HG03060 (cell line): ENCODE results near the gene THSD7B.
"Not testable (repeated sequence)": the region's sequence is repeated elsewhere in the genome, so short reads cannot be mapped to it uniquely, and the experiment has no call there.

Source experiments
- ATAC-seq: cut with Tn5 transposase; IDR thresholded peaks from one replicate; pipeline ENCODE4 v1.9.1; 2021; ENCODE audit warnings: low read depth, moderate number of reproducible peaks; ENCODE audit not compliant: unreplicated experiment

THSD7B gene

DNA sequence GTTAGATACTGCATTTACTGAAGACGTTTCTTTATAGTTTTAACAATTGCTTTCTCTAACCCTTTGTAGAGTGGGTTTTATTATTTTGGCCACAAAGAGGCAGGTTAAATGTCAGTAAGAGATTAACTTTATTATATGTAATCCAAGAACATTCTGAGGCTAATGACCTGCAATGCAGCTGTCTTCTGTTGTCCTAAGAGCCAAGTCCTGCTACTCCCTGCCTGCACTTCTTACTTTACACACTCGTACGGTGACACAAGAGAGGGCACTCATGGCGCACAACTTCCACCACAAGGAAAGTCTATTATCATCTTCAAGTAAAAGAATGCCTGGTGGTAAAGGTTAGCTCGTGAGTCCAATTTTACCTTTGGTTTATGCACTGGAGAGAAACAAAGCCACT lies 727.9 kb downstream of the THSD7B start:
- ATAC-seq: no peak

DNA sequence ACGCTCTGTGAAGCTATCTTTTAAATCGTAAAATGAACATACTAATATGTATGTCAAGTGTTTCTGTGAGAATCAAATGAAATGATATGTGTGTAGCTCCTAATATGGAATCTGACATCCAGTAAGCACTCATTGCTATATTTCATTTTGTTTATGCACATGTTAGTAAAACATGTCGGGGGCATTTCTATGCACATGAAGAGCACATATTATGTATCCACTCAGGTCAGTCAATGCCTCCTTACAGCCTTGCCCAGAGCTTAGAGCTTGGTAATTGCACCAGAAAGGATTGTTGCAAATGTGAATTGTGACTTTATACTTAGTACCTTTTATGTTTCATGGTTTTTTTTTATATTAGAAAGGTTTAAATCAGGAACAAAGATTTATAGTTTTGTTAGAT lies 735.3 kb downstream of the THSD7B start:
- no peak for ATAC-seq

DNA sequence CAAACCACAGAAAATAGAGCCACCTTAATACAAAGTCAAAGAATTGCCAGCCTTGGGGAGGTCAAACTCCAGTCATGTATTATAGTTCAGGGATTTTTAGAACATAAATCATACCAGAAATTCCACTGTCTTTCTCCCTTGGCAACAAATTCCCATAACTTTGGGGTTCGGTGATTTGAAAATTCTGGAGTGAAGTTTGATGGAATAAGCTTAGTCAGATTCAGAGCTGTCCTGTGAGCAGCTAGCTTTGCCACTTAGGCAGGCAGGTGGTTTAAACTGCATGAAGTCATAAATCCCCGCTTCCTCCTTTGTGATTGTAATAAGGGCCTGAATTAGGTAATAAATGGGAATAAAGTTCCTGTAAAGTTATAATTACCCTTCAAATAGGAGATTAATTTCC lies 741.9 kb downstream of the THSD7B start:
- ATAC-seq: no peak

DNA sequence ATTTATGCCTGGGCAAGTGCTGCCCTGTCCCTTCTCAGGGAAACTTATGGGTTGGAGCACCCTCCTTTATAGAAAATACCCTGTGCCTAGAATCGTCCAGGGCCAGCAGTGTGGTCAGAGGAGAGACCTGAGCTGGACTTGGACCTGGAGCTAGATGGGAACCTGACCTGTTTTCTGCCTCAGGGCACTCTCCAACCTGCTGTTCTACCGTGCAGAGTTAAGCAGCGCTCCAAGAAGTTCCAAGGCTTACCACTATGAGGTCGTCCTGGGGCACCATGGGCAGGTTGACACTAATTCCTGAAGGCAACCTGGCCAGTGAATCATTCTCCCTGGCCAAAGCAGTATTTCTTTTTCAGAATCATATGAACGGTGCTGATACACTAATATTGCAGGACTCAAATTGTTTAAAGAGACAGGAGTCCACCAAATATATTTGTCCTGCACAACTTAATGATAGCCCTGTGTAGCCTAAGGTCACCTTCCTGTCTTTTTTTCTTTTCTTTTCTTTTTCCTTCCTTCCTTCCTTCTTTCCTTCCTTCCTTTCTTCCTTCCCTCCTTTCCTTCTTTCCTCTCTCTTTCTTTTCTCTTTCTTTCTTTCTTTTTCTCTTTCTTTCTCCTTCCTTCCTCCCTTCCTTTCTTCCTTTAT lies 743.5 kb downstream of the THSD7B start:
- ATAC-seq: no peak

DNA sequence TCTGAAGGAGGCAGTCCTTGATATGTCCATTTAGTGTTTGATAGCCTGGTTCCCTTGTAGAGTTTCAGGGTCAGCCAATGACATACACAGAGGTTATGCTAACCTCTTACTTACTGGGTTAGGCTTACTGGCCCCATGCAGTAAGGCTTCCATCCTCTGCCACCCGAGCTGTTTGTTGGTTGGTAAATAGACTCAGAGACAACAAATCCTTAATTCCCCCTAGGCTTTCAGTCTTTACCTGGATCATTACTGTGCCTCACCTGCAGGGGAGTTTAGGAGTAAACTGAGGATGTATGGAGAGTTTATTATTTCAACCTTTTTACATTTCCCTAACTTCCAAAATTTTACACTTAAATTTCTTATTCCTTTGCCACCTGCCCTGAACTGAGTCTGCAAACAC lies 746.2 kb downstream of the THSD7B start:
- no peak for ATAC-seq

DNA sequence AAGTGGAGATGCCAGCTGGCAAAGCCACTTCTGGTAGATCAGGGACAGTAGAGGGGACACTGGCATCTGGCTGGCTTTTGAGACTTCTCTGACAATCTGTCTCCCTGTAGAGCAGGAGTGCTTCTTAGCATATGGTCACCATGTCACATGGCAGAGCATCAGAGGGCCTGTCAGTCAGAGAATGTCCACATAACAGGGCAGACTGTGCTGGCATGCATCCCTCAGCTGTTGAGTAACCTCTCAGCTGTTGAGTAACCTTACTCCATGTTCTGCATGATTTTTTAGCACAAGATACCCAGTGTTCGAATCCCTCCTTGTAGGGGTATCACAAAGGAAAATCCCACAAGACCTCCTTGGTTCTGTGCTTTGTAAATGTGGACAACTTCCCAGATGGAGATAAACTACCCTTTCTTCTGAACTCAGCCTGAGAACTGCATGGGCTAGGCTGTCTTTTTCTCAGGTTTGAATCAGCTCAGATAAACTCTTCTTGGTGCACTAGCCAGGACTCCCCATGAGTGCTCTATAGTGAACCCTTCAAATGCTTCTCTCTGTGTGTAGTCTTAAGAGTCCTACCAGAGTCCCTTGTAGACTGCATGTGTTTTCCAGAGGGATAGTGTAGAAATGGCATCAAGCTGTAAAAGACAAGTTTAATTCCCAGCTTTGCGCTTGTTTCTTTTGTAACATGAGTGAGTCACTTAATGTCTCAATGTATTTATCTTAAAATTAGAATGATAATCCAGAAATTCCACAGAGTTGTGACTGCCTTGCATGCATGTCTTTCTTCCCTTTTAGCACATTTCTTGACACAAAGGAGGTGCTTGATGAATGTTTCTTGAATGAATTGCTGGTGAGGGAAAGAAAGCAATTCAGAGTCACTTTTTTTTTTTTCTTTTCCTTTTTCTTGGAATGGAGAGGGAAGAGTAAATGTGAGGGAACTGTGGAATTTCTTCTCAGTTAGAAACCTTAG lies 756.6 kb downstream of the THSD7B start:
- no peak for ATAC-seq

DNA sequence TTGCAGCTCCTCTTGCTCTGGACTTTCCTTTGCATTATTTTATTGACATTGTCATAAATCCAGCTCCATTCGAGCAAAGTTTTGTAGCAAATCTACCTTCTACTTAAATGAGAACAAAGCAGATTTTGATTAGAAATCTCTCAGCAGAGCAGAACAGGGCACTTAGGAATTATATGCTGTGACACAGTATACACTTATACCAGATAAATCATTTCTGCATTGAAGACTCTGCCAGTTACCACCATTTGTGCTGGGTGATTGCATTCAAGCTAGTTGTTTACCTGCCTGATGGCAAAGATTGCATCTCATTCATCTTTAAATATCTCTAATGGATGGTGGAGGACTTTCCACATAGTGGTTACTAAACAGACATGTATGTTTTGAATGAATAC lies 757.3 kb downstream of the THSD7B start:
- no peak for ATAC-seq

DNA sequence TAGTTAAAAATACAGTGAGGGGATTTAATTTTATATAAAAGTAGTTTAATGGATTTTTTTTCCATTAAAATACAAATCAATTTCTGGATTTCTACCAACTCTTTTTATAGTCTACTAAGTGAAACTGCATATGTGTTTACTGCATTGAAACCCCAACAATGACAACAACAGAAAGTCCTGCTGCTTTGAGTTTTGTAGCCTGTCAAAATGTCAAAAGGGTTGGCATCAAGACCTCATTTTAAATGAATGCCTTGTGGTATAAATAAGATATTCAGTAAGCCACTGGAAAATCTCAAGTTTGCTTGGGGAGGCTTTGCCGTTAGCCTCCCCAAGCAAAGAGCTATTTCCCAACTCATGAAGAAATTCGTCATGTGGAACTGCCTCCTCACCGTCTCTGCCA lies 758.6 kb downstream of the THSD7B start:
- ATAC-seq: no peak

DNA sequence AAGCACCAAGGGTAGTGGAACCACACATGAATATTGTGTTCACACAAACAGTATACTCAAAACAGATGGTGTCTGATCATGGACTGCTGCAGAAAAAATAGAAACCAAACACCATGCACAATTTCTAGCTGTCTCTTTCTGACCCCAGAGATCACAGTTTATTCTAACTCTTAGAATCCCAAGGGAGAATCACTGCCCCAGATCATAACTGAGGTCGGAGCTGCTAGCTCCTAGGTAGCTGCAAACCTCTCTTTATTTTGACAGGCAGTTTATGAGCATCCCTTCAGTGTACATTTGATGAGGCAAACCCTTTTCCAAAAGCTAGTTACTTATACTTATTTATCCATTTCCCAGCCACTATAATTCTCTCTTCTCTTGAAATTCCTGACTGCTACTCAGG lies 759.8 kb downstream of the THSD7B start:
- no peak for ATAC-seq

DNA sequence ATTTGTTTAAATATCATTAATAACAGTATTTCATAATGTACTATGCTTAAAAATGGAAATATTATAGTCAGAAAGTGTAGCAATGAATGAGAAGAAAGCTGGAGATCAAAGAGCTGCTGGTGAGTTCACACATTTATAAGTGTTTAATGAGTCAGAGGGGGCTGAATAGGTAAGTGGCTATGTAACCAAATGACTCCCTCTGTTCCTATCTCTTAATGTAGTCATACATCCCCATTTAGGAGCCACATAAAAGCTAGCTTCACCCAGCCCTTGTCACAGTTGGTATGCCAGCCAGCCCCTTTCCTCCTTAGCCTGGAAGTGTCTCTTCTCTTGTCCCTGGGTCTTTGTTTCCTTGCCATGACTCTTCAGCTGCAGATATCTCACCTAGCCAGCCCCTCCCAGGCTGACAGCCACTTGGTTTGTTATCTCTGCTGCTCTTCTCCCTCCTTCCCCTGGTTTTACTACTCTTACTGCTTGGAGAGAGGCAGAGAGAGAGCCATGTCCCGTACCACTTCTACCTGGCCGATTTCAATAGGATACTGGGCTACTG lies 760.4 kb downstream of the THSD7B start:
- no peak for ATAC-seq

DNA sequence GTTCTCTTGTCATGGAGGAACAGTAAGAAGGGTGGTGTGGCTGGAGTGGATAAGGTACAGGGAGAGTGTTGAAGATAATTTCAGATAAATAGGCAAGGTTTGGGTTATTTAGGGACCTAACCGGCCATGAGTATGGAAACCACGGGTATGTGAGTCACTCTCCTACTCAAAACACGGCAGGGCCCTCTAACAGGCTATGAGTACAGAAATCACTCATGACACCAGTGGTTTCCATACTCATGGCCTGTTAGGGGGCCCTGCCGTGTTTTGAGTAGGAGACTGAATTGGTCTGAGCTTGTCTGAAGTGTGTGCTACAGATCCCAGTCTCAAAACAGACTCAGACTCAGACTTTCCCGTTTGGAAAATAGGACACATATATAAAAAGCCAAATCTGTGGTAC lies 770.6 kb downstream of the THSD7B start:
- ATAC-seq: no peak

DNA sequence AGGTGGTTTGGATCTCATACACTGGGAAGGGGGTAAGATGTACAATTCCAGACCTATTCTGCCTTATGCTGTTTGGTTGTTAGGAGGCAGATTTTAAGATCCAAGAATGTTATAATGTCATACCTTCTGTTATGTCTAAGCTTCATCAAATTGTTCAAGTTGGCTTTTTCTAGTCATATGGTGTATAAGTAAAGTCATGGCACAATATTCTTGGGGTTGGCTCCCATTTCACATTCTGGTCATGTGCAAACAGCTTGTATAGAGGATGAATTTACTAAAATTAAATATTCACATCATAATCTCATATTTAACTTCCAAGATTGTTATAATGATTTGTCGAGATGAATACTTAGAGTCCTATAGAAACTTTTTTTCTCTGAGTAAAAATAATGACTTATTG lies 774.0 kb downstream of the THSD7B start:
- no peak for ATAC-seq

DNA sequence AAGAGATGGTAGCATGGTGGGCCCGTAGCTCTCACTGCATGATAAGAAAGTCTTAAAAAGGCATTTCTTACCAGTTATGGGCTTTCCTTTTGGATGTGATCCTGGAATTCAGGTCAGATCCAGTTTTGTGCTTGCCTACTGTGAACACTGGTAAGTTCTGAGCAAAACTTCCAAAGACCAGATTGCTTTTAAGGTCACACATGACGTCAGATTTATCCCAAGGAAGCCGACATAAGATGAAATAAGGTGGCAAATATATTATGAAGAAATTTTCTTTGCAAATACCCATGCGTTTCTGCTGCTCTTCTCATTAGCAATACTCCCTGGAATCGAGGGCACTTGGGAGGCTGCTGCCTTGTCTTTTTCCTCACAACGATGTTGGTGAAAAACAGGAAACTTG lies 782.5 kb downstream of the THSD7B start:
- ATAC-seq: no peak

DNA sequence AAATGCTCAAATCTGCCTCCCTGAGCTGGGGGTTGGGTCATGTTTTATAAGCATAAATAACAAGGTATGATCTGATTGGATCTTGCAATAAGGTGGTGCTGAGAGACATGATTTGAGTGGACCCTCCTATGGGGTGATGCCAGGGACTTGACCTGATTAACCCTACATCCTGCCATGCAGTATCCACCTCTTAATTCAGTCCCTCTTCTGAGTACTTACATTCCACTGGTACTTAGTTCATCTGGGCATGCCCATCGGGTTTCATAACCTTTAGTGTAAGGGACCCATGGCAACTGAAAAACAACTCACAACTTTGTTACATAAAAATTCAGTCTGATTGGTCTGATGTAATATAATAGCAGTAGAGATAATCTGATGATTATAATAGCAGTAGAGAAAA lies 801.0 kb downstream of the THSD7B start:
- ATAC-seq: no peak

DNA sequence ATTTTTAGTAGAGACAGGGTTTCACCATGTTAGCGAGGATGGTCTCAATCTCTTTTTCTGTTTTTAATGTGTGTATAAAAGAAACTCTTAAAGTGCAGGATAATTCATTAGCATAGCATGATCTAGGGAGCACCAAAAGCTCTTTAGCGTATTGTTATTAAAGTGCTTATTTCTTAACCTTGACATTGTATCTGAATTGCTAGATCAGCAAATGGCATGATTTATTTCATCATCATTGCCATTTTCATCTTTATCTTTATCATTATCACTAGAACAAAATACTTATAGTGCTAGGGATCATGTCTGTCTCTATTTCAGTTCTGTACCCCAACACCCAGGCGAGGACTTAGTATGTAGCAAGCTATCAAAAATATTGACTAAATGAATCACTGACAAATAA lies 805.1 kb downstream of the THSD7B start:
- no peak for ATAC-seq

DNA sequence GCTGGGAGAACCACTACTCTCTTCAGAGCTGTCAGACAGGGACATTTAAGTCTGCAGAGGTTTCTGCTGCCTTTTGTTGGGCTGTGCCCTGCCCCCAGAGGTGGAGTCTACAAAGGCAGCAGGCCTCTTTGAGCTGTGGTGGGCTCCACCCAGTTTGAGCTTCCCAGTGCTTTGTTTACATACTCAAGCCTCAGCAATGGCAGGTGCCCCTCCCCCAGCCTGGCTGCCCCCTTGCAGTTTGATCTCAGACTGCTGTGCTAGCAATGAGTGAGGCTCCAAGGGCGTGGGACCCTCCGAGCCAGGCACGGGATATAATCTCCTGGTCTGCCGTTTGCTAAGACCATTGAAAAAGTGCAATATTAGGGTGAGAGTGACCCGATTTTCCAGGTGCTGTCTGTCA lies 822.5 kb downstream of the THSD7B start:
- ATAC-seq: not testable (repeated sequence)

DNA sequence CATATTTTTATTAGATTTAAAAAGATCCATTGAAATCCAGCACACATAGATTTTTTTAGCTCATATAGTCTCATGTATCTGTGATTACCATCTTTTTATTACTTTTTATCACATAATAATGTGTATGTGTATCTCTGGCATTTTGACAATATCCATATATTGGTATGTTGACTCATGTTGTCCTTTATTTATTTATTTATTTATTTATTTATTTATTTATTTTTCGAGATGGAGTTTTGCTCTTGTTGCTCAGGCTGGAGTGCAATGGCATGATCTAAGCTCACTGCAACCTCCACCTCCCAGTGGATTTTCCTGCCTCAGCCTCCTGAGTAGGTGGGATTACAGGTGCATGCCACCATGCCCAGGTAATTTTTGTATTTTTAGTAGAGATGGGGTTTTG lies 823.2 kb downstream of the THSD7B start:
- not testable (repeated sequence) for ATAC-seq

DNA sequence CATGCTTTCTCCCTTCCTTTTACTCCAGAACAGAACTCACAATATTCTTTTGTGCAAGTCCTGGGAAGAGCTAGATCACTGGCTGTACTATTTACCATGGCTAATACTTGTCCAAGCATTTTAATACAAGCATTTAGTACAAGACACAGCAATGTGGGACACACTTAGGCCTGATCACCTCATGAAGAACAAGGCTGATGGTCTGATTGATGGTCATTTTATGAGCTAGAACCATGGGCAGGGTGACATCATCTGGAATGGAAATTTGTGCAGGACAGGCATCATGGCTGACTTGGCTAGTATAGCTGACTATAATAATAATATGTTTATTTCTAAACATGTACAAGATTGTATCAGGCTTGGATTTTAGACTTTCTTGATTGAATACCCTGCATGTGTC lies 824.8 kb downstream of the THSD7B start:
- ATAC-seq: no peak

DNA sequence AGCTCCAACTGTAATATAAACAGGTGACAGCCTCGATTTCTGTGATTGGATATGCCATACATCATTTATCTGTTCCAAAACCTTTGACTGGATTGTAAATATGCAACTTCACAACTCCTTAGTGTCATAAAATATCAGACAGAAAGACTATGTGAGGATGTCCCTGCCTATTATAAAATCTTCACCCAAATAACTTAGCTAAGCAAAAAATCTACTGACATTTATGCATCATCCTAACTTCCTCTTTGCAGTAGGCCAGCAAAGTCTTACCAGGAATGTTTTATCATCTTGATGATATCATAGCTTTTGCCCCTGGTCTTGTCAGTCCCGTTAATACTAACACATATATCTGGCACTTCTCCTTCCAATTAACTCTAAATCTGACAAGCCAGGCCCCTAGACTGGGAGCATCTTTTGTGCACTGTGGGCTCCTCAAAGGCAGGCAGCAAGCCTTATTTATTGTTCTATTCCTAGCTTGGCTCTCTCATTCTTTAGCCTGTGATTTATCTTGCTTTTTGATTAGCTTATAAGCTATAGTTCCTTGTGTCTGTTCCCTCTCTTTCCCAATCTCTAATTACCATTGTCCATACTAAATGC lies 842.5 kb downstream of the THSD7B start:
- no peak for ATAC-seq

DNA sequence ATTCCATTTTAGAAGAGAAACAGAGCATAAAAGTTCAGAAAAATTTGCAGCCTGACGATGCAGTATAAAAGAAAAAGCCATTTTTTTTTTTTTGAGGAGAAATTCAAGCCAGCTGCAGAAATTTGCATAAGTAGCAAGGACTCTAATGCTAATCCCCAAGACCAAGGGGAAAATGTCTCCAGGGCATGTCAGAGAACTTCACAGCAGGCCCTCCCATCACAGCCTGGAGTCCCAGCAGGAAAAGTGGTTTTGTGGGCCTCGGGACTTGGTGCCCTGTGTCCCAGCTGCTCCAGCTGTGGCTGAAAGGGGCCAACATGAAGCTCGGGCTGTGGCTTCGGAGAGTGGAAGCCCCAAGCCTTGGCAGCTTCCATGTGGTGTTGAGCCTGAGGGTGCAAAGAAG lies 873.6 kb downstream of the THSD7B start:
- ATAC-seq: no peak

DNA sequence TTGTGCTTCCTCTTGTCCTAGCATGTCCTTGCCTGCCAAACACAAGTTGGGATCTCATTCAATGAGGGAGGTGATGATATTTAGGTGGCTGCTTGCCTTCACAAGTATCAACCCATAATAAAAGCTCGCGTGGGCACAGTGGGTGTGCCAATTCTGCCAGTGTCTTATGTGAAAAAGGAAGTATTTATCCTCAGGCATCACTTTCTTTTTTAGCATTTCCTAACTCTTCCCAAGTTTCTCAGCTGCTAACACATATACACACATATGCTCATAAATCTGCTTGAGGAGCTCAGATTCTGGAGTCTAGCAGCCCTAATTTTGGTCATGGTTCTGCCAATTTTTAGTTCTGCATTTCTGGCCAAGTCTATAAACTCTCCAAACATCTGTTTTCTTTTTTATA lies 879.4 kb downstream of the THSD7B start:
- ATAC-seq: no peak
